Activated CD4-positive, CD25-positive, alpha-beta regulatory T cell treated with anti-CD3 and anti-CD28 coated beads, Interleukin-2, amount 50 U/mL, for 72 hours (primary cell): ENCODE measurements around the gene CHMP2A.

Source experiments
- DNase-seq: peaks from one replicate; pipeline ENCODE4 v3.0.0; 2021

CHMP2A gene

GRCh38 chr19:58569943-58570670, 15.2 kb upstream of the CHMP2A start:
- DNase-seq = peak; percentile 29

GRCh38 chr19:58569191-58569942, 14.5 kb upstream of the CHMP2A start:
- DNase-seq = peak; percentile 24

- DNase-seq = peak; percentile 22
Measured at GRCh38 chr19:58568453-58569130, 13.7 kb upstream of the CHMP2A start.

GRCh38 chr19:58566989-58567388, 12.1 kb upstream of the CHMP2A start:
- DNase-seq = no peak

GRCh38 chr19:58563823-58564222, 8.9 kb upstream of the CHMP2A start:
- DNase-seq = no peak

GRCh38 chr19:58563034-58563573, 8.2 kb upstream of the CHMP2A start:
- DNase-seq = no peak

- DNase-seq = peak; percentile 55
Measured at GRCh38 chr19:58562122-58563033, 7.5 kb upstream of the CHMP2A start.

GRCh38 chr19:58561373-58562121, 6.6 kb upstream of the CHMP2A start:
- DNase-seq = no peak

GRCh38 chr19:58560921-58561320, 6.0 kb upstream of the CHMP2A start:
- no peak for DNase-seq

GRCh38 chr19:58560007-58560887, 5.3 kb upstream of the CHMP2A start:
- no peak for DNase-seq

GRCh38 chr19:58559275-58560006, 4.5 kb upstream of the CHMP2A start:
- peak; percentile 75 for DNase-seq

GRCh38 chr19:58558623-58559274, 3.8 kb upstream of the CHMP2A start:
- peak; percentile 100 for DNase-seq

- DNase-seq = peak; percentile 73
Measured at GRCh38 chr19:58558066-58558622, 3.2 kb upstream of the CHMP2A start, which contains the start of gene UBE2M. UBE2M (minus strand) TSS chr19:58558611; CDS start chr19:58558381, 230 bp downstream.

- DNase-seq = no peak
Measured at GRCh38 chr19:58557221-58558065, 2.5 kb upstream of the CHMP2A start.

- no peak for DNase-seq
Measured at GRCh38 chr19:58556622-58557220, 1.8 kb upstream of the CHMP2A start.

GRCh38 chr19:58555920-58556621, 1.2 kb upstream of the CHMP2A start:
- no peak for DNase-seq
